Activated effector memory CD4-positive, alpha-beta T cell treated with Interleukin-2 at 50 U/mL for 16 hours (primary cell): ENCODE measurements around the gene NR2E3.

Source experiments
- DNase-seq: peaks from one replicate; pipeline ENCODE4 v3.0.0-alpha.2; 2020

NR2E3 gene

DNA sequence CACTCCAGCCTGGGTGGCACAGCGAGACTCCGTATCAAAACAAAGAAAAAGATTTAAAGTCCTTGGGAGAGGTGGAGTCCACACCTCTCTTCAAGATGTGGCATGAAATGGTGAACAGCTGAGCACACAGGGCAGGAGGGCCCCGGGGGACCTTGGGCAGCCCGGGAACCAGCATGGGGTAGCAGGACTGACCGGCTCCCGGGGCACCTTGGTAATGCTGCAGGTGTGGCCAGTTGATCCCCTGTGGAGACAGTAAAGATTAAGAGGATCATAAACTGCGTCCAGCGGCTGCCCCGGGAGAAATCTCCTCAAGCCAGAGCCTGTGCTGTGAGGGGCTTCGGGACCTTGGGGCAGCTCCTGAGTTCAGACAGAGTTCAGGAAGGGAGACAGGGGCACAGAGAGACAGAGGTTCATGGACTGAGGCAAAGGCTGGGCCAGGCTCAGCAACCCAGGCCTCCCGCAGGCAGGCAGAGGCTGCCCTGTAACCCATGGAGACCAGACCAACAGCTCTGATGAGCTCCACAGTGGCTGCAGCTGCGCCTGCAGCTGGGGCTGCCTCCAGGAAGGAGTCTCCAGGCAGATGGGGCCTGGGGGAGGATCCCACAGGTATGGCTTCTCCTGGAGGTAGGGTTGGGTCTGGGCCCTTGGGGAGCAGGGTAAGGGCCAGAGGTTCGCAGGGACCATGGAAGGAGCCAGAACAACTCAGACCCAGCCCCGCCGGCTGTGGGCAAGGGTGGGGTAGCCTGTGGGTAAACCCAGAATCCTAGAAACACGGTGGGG lies at the start of gene NR2E3:
NR2E3 (plus strand) TSS at position 299 of the 780 bp plus-strand sequence; CDS start at position 489, 190 bp downstream.
- DNase-seq = no peak

DNA sequence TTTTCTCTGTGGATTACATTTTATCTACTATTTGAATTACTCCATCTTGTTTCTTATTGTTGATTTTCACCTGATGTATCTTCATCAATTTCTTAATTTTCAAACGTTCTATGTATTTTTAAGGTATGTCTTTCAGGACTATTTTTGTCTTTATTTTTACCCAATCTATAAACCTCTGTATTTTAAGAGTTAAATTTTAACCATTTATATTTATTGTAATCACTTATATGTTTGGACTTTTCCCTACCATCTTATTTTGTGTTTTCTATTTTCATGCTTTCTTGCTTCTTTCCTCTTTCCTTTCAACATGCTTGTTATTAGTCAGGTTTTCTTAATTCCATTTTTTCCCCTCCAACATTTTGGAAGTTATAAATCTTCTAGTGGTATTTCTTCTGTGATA lies 49.5 kb upstream of the NR2E3 start:
- no peak for DNase-seq

DNA sequence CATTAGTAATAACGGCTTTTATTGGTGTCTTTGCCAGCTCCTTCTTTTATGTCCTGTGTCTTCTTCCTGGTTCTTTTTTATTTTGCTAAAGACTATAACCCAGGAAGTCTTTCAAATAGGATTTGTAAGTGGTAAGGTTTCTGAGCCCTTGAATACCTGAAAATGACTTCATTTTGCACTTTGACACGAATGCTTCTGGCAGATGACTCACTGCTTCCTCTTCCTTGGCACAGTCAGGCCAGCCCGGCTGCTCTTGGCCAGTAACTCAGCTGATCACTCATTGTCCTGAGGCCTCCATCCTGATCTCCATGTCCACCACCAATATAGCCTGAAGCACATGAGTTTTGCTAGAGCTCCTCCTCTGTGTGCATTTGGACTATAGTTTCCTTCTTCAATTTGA lies 48.7 kb upstream of the NR2E3 start:
- DNase-seq = no peak

DNA sequence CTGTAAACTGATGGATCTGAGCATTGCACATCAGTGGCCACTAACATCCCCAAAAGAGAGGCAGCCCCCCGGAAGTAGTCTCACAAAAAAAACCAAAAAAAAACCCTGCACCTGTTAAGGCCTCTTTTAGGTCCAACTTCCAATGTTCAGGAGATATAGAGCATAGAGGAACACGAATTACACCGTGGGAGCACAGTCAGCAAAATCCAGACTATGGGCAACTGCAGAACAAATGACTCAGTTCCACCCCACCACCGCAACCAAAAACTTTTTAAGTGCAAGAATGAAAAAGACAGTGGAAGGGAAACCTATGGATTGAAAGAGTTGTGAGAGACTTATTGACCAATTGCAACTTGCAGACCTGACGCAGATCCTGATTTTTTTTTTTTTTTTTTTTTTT lies 42.2 kb upstream of the NR2E3 start:
- DNase-seq = no peak

DNA sequence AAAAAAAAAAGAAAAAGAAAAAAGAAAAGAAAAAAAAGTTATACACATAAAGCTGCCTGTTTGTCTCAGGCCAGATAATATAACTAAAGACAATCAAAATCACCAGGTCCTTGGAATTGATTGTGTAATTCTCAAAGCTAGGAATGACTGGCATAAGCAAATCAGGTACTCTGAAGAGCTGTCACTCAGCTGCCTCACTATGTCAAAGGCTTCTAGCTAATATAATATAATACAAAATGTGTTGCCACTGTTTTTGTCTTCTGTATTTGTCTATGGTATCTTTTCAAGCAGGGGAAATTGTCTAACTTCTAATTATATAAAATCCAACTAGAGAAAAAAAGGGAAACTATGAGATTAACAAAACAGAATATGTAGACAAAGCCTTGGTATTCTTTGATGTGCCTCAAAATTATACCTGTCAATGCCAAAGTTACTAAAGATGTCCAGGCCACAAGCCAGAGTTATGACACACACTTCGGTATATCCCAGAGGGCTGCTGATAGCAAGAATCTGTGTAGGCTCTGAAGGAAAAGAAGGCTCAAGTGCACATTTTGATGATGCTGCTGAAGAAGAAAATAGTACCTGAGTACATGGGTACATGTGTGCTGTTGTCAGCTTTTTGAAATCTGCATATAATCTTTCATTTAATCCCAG lies 37.0 kb upstream of the NR2E3 start:
- DNase-seq = no peak

DNA sequence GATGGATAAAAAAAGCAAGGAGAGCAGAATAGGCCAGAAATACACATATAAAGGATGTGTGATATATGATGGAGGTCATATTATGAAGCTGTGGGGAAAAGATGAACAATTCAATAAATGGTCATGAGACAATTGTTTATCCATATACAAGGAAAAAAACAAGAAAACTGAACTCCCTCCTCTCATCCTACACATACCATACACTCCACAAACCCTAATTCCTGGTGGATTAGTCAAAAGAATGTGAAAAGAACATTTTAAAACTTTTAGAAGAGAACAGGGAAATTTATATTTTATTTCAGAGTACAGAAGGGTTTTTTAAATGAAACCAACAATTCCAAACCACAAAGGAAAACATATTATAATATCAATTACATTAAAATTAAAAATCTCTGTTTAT lies 34.5 kb upstream of the NR2E3 start:
- no peak for DNase-seq

DNA sequence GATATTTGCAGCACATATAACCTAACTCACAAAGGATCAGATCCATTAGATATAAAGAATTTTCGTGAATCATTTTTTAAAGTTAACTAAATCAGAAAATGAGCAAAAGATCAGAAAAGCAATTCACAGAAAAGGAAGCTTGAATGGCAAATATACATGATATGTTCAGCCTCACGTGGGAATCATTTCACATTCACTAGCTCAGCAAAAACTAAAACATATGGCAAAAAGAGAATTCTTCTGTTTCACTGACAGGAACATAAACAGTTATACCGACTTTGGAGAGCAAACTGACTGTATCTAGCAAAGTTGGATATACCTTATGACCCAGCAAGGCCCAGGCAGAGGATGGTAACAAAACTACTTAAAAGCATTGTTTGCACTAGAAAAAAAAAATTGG lies 34.0 kb upstream of the NR2E3 start:
- DNase-seq = no peak

DNA sequence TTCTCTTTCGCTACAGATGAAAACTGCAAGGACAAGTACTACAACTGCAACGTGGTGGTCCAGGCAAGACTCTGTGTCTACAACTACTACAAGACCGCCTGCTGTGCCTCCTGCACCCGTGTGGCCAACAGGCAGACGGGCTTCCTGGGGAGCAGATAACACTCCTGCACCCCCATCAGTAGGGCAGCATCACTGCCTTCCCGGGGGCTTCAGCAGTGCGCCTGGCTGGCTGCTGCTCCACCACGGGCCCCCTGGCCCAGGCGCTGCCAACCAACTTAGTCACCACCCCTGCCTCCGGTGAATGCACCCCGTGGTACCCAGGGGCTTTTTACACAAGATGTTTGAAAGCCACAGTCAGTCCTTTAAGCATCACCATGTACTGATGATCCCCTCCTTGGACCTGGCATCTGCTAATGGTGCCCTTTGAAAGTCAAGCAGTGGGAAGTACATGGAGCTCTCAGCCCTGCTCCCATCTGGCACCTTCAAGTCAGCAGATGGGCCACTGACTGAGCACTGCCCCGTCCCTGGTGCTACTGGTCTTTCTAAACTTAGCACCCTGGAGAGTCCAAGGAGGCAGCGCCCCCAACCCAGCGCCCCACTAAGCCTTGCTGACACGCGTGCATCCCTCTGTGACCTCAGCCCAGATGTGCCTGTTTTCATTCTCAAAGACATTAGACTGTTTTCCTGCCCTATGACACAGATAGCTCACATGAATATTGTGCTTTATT lies 33.0 kb upstream of the NR2E3 start:
- no peak for DNase-seq

DNA sequence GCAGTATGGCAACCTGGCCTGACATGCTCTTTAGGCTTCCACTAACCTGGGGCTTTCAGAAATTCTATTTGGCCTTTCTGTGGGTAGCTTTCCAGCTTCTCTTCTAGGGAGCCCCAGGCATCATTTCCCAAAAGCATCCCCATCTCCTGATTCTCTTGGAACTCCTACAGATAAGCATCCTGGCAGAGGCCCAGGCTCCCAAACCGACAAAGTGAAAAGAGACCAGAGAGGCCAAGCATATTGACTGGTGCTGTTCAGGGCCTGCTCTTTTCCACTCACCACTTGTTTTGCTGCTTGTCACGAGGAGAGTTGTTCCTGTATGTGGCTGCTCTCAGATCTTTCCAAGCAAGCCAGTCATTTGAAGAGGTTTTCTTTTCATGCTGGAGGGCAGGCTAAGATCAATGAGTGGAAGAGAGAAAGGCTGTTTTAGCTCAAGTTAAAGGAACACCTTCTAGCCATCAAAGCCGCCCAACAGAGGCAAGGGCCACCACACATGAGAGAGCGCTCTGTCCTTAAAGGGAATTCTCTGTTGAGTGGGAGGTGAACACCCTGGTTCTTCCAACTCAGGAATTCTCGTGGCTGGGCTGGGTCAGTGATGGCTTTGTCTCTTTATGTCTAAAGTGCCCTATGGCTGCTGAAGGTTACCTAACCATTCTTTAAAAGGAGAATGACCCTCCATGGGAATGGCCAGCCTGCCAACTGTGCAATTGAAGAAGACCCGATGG lies 31.1 kb upstream of the NR2E3 start:
- DNase-seq = no peak

DNA sequence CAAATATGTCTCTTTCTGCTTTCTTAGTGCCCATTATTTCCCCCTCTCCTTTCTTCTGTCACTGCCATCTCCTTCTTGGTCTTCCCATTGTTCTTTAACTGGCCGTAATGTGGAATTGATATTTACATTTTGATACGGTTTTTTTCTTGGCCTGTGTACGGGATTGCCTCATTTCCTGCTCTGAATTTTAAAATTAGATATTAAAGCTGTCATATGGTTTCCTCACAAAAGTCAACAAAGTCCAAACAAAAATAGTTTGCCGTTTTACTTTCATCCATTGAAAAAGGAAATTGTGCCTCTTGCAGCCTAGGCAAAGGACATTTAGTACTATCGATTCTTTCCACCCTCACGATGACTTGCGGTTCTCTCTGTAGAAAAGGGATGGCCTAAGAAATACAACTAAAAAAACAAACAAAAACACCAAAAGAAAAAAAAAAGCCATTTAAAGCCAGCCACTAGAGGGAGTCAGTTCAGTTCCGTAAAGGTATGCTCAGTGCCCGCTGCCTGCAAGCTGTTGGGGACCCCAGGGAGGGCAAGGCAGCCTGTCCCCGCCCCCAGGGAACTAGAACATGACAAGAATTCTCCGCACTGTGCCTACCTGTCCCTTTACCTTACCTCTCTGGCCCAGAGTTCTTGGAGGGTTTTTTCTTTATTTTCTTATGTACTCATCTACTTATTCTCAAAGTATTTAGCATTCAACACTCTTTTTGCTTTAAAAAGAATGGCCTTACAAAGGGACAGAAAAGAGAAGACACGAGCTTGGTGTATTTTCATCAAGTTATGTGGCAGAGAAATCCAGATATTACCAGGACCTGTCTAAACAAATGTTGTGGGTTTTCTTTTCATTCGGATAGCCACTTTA lies 30.0 kb upstream of the NR2E3 start:
- no peak for DNase-seq

DNA sequence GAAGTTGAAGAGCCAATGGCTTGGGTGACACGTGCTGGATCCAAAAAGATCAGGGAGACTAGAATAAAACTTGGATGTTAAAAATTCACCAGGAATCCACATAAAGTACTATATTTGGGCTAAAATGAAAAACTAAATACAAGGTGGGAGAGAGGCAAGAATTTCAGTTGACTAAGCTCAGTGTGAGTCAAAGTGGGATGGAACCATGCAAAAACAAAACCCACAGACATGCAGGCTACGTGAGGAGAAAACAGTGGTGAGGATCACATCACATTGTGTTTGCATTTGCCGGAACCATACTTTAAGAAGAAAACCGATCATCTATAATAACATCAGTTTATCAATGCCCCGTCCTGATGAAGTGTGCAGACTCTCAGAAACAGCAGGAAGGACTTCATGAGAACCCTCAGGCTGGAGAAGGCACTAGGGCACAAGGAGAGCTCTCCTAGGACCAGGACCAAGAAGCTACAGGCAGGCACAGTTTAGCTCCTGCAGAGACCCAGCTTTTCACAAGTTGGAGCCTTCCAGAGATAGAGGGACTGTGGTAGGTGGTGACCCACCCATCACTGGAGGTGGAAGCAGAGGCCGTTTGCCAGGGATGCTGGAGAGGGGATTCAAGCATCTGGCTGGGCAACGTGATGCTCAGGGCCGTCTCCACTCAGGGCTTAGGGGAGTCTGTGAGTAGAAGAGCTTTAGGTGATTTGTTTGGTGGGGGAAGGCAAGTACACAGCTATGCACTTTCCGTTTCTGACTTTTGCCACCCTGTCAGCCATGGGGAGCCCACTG lies 29.0 kb upstream of the NR2E3 start:
- DNase-seq = no peak

DNA sequence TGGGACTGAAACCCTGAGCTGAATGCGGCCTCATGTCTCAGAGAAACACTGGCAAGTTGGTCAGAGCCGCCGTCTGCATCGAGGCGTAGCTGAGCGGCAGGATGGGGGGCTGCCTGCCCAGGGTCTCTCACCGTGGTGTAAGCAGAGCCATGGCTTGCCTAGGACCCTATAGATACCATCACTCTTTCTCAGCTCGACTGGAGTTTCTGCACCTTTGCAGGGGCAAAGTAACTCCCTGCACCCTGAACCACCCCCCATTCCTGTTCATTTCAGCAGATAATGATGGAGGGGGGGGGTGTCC lies 28.4 kb upstream of the NR2E3 start:
- no peak for DNase-seq

DNA sequence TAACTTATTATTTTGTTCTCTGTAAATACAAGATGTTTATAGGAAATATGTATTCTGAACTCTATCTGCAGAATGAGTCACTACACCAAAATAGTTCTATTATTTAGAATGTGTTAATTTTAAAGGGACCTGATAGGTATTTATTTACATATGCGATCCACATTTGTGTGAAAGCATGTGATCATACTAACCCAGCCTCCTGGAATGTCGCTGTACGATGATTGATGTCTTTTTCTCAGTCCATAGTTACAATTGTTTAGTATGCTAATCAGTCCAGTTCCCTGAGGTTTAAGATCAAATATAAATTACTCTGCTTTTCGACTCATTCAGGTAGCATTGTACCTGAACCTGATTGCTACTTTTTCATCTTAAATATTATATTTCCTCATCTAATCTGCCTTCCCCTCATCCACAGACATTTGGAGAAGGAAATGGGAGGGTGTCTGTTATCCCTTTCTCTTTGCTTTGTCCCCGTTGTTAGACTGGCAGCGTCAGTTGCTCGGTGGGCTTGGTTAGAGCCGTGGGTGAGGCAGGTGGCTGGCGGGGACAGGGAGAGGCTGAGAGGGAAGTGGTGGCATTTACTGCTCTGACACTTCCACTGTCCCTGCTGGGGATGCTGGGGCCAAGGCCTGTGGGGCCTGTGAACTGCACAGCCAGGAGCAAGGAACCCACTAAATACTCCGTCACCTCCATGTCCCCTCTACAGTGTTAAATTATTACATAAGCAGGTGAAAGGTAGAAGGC lies 27.8 kb upstream of the NR2E3 start:
- no peak for DNase-seq

DNA sequence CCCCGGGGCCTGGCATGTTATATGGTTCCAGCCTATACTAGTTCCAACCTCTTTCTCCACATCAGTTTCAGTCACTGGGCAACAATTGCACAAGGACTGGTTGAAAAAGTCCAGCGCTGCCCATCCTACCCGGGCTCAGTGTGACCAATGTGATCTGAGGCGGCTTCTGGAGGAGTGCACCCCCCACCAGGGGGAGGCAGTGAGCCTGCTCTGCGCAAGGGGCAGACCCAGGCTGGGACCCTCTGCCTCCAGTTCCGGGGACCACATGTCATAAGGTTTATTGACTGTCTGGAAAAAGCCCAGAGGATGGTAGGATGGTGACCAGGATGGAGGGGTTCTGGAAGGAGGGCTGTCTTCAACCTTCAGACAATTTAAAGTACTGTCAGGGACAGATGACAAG lies 25.6 kb upstream of the NR2E3 start:
- no peak for DNase-seq

DNA sequence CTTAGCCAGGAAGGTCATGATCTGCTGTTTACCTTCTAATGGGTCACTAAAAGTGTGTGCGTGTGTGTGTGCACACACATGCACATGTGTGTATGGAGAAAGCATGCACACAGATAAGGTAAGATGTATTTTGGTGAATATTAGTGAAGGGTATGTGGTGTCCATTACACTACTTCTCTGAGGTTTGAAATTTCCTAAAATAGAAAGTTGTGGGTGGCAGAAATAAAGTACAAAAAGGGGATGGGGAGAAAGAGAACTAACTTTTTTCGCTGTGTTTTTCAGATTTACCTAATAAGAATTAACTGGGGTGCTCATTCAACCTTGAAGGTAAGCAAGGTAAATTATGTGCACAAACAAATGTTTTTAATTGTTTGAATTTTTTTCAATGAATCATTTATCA lies 24.4 kb upstream of the NR2E3 start:
- no peak for DNase-seq

DNA sequence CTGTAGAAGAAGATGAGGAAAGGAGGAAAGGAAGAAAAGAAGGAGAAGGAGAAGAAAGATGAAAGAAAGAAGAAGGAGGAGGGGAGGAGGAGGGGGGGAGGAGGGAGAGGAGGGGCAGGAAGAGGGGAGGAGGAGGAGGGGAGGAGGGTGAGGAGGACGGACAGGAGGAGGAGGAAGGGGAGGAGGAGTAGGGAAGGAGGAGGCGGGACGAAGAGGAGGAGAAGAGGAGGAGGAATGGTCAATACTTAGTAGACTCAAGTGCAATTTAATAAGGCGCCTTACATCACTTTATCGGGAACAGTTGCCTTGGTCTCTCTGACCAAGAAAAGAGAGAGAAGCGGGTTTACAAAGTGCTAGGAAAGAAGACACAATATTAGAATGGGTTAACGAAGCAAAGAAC lies 23.7 kb upstream of the NR2E3 start:
- DNase-seq = no peak

DNA sequence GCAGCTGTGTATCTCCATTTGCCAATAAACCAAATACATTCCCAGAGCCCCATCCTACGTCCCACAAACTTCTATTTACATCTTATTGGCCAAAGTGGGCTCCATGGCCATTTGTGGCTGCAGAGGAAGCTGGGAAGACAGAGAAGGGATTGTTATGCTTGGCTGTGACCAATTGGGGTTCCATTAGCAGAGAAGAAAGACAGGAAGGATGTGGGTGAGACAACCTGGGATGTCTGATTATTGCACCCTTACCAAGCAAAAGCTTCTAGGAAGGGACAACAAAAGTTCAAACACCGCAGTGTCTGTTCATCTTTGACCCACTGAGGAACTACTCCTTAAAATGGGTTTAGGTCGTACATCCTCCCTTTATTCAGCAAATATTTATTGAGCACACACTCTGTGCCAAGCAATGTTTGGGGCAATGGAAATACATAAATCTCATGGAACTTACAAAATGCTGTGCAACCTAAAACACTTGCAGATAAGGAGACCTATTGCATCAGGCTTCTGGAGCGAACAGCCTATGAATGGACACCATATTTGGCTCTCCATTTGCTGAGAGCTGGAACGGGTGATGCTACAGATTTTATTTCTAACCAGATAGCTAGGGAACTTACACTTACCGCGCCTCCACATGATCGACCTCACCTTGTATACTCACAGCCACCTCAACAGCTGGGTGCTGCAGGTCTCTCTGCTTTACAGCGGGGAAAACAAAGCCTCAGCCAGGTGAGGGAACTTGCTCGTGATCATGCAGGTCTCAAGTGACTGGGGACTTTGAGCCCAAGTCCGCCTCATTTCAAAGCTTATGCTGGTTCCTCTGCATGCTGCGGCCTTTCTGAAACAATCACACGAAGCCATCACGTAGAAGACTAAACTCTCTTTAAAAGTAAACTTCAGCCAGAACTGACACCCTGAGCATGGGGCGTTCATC lies 21.4 kb upstream of the NR2E3 start:
- DNase-seq = no peak

DNA sequence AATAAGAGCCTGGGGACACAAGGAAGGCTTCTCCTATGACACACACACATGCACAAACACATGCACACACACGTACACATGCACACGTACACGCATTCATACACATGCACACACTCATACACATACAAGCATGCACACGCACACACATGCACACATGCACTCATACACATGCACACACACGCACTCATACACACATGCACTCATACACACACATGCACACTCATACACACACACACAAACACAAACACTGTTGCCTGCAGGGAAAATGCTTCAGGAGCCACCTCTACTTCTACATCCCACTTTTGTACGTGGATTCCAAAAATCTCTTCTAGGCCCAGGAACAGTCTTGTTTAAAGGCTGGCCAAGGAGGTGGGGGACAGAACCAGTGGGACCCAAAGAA lies 20.7 kb upstream of the NR2E3 start:
- no peak for DNase-seq

DNA sequence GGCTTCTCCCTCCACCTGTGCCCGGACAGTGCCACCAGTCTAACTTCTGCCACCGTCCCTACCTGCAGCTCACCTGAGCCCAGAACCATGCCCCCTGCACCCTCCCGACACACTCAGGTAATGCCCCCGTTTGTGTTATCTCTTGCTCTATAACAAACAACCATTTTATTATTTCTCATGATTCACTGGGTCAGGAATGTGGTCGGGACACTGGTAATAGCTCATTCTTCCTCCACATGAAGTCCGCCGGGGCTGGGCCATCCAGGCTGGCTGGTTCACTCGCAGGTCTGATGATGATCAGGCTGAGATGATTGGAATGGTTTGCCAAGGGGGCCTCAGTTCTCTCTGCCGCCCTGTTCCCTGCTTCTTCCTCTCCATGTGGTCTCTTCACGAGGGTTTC lies 20.3 kb upstream of the NR2E3 start:
- DNase-seq = no peak

DNA sequence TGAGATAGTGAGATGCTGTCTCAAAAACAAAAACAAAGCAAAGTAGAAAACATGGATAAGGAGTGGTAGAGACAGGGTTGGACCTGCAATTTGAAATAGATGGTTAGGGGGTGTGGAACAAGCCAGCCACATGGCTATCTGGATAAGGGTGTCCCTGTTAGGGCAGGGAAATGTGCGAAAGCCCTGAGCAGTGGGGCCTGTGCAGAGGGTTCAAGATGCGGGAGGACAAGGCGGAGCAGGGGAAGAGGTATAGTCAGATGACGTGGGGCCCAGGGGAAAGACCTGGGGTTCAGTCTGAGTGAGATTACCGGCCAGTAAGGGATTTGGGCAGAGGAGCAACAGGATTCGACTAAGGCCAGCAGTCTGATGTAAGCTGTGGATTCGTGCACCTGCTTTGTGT lies 18.4 kb upstream of the NR2E3 start:
- no peak for DNase-seq
